Inflammatory macrophage treated with lipopolysaccharide for 1 hour (primary cell): ENCODE measurements around the gene RUFY1.
"Not testable (repeated sequence)": the region's sequence is repeated elsewhere in the genome, so short reads cannot be mapped to it uniquely, and the experiment has no call there.

Experiments
- DNase-seq, 2 donors: peaks; one replicate each; pipeline ENCODE4 v3.0.0-alpha.2; 2020 to 2022

RUFY1 gene

DNA sequence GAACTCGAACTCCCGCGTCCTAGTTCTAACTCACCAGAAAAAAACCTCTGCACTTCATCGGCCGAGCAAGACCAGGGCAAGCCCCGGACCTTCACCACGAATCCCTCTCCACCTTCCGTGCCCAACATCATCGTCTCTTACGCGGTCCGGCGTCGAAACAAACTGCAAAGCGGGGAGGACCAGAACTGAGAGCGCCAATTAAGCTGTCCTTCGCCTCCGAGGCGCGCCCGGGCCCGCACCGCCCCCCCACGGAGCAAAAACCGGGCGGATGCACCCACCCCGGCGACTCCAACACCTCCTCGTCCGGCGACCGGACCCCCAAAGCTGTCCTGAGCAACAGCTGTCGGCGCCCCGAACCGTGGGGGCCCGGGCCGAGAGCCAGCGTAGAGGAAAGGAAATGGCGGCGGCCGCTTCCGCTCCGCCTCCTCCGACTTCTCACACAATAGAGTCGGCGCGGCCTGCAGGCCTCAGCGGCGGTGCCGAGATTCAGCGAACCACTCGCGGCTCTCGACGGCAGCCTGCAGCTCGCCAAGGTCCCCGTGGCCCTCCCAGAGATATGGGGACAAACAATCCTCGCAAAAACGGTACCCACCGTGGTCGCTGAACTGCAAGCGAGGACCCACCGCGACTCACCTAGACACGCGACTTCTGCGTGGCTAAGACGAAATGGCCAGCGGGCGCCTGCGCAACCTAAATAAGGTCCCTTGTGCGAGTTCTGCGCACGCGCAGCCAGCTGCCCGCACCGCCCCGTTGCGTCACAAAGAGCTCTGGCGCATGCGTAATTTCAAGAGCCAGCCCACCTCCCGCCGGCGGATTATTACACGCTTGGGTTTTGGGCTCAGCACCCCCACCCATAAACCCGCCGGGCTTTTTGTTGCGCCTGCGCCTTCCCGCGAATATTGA is 72.9 kb downstream of the RUFY1 start, which contains the start of gene HNRNPH1:
Gene HNRNPH1, minus strand, starts transcription at position 669 of the 903 bp plus-strand sequence. Its CDS starts 538 bp downstream, at position 131.
- DNase-seq, result peak; percentile 97 to 99

DNA sequence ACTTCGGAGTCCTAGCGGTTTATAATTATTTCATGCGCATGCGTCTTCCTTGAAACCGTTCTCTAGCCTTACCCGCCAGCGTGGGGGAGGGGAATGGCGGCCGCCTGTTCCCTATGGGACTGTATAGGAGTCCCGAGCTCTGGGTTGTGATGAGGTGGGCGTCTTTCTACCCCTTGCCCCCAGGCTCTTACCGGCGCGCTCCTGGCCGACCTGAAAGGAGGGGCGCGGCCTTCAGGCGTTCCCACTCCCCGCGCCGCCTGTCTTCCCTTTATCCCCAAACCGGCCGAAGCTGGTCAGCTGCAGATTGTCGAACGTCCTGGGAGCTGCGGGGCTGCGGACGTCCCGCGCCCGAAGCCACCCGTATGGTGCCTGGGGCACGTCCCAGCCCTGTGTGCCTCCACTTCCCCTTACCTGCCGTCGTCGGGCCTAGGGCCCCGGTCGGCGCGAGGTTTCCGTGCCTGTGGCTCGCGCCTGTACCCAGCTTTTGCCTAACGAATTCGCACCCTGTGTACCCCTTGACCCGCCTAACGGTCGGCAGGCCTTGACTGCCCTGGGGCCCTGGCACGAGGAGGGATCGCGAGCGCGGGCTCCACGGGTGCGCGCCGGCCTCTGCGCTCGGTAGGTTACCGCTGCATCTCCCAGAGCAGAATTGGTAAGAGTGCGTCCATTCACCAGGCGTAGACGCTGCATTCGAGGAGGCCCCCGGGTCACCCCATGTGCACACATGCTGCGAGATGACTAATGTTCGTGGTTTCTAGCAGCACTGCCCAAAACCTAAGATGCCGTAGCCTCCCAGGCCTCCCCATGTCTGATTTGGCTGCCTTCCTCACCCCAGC is 73.8 kb downstream of the RUFY1 start:
- peak; percentile 33 to 47 for DNase-seq

DNA sequence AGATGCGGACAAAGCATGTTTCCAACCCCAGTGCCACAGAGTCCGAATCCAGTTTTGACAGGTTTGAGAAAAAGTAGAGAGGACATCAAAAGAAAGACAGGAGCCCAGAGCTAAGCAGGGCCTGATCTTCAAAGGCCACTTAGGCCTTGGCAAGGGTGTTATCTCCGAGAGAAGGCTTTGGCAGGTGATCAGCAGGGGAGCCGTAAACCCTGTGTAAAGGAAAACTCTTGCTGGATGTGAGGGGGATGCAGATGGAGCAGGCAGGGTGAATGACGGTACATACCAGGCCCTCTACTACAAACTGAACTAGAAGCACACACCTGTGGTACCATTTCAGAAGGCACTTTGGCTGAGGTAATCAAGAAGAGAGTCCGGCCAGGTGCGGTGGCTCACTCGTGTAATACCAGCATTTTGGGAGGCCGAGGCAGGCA is 74.5 kb downstream of the RUFY1 start:
- DNase-seq, result no peak

DNA sequence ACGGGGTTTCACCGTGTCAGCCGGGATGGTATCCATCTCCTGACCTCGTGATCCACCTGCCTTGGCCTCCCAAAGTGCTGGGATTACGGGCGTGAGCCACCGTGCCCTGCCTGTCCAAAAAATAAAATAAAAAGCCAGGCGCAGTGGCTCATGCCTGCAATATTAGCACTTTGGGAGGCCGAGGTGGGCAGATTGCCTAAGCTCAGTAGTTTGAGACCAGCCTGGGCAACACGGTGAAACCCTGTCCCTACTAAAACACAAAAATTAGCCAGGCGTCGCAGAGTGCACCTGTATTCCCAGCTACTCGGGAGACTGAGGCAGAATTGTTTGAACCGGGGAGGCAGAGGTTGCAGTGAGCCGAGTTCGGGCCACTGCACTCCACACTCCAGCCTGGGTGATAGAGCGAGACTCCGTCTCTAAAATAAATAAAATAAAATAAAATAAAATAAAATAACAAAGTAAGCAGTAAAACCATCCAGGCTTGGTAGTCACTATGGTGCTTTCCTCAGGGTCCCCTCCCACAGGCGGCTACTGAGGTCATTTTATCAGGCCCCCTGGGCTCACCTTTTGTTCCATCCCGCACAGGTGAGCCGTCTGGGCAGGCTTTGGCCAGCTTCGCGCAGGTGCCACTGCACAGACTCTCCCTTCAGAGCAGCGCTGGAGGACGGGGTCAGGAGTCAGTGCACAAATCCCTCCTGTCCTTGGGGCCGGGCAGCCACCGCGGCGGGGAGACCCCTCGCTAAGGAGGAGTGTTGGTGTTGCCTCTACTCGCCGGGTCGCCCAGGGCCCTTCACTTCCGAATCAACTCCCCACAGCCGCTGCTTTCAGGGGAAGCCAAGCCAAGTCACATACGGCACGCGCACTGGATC is 83.4 kb downstream of the RUFY1 start:
- DNase-seq, result not testable (repeated sequence)

DNA sequence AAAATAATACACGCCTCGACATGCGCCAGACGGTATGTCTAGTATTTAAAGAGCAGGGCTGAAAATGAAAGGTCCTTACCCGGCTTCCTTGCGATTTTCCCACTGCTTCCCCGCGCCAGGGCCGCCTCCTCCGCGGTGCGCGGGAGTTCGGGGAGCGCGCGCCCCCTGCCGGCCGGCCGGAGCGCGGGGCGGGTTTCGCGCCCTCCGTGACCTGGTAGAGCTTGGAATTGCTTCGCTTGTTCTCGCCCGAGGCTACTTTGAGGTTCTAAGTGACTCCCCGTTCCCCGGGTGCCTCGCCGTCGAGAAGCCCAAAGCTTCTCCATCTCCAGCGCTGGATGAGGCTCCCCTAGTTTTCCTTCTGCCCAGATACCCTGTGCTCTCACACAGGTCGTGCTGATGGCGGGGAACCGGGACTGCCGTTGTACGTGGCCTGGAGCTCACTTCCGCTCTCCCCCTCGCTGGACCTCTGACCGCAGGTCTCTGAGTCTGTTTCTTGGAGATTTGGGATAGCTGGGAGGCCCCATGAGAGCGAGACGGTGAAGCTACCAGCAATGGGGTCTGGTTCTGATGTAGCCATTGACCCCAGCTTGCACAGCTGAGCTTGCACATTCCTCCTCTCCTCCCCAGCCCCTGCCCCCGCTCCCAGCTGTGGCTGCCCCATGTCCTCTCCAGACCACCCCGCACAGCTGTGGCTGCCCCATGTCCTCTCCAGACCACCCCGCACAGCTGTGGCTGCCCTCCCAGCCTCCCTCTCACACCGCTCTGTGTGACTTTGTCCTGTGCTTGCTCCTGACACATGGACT is 84.2 kb downstream of the RUFY1 start:
- not testable (repeated sequence) for DNase-seq

DNA sequence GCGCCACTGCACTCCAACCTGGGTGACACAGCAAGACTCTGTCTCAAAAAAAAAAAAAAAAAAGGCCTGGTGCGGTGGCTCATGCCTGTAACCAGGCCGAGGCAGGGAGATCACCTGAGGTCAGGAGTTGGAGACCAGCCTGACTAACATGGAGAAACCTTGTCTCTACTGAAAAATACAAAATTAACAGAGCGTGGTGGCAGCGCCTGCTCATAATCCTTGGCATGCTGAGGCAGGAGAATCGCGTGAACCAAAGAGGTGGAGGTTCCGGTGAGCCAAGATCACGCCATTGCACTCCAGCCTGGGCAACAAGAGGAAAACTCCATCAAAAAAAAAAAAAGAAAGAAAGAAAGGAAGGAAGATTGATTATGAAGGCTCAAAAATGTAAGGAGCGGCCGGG is 88.9 kb downstream of the RUFY1 start:
- not testable (repeated sequence) for DNase-seq

DNA sequence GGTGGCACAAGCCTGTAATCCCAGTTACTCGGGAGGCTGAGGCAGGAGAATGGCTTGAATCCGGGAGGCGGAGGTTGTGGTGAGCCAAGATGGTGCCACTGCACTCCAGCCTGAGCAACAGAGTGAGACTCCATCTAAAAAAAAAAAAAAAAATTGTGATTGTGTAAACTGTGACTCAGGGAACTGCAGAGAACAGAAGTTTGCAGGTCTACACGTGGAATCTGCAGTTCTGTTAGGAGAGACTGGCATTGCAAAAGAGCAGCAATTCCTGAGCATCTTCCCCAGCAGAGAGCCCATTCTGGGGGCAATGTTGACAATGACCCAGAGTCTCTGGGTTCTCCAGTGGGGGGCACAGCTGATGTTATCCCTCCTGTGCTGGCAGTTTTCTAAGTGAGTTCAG is 91.4 kb downstream of the RUFY1 start:
- not testable (repeated sequence) for DNase-seq

DNA sequence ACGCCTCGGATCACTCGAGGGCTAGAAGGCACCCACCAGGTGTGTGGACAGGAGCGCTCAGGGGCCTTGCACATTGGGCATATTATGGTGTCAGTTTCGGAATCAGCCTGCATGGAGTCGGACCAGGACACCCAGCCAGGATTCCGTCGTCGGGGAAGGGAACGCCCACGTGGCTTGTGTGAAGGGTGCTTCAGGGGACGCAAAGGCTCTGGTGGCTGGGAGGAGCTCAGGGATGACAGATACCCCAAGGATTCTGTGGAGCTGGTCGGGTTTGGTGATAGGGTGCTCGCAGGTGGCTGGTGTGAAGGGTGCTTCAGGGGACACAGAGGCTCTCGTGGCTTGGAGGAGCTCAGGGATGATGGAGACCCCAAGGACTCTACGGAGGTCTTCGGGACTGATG is 92.3 kb downstream of the RUFY1 start:
- DNase-seq, result not testable (repeated sequence)

DNA sequence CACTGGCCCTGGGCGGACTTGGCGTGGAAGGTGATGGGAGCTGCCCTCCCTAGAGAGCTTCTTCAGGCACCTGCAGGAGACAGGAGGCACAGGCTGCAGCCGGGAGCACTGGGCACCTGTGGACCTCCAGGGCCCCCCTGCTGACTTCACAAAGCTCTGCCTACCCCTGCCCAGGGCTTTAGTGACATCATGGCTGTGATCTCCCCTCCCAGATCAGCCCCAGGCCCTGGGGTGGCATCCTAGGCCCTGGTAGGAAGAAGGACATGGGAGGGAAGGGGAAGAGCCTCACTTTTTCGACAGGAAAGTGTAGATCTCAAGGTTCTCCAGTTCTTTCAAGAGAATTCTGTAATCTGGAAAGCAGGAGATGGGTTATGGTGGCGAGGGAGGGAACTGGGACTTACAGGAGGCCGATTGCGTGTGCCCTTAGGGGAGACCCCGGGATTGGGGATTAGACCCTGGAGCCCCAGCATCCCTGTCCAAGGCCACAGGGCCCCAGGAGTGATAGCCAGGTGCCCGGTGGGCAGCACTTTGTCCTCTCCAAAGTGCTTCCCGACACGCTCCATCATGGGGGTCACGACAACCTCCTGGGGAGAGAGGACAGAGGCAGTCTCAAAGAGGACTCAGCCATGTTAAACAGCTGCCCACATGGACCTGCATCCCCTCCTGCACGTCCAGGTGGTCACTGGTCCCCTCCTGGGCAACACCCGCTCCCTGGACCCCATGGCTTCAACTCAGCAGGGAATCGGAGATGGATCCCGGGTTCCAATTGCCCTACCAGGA is 93.0 kb downstream of the RUFY1 start:
- DNase-seq, result not testable (repeated sequence)

DNA sequence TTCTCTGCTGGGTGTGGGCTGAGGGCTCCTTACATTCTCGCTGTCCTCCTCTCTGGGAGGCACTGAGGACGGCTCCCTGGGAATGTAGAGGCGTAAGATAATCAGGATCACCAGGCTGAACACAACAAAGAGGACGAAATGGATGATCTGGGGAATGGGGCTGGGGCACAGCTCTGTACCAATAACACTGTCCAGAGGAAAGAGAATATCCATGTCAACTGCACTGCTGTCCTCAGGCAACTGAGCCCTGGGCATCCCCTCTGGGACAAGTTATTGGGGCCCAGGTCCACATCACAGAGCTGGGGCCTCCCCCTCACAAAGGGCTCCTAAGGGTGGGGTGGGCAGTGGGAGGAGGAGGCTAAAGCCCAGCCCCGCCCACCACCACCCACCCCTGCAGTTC is 94.4 kb downstream of the RUFY1 start:
- DNase-seq, result not testable (repeated sequence)

DNA sequence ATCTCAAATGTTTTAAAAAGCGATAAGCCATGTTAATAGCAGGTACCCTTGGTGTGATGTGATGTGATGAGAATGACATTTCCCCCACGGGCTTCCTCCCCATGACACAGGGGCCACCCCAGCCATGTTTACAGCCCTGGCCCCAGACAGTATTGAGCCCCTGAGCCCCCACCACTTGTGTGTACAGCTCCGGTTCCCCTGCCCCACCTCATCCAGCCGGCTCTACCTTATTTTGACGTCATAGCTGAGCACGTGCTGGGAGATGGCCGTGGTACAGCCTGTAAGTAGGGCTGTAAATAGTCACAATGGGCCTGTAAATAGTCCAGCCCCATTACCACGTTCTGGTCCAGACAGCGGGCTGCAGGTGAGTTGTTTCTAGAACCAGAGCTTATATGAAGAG is 98.1 kb downstream of the RUFY1 start:
- DNase-seq, result no peak

DNA sequence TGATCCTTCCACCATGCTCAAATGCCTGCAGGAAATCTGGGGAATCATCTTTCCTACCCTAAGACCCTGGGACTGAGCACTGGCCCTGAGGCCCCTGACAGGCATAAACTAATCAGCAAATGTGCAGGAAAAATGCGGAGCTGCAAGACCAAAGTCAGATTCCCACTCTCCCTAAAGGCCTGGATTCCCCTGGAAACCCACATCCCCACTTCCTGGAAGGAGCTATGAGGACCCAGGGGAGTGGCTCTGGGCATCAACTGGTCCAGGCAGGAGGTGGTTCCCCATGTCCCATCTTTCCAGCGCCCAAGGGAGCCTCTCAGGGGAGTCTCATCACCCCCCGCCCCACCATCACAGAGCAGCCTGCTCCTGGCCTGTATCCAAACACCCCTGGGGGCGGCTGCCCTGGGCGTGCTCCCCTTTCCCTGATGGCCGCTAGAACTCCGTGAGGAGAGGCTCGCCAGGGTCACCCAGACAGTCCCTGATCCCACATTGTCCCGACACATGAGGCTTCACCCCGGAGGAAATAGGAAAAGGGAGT is 98.9 kb downstream of the RUFY1 start:
- DNase-seq, result not testable (repeated sequence)

DNA sequence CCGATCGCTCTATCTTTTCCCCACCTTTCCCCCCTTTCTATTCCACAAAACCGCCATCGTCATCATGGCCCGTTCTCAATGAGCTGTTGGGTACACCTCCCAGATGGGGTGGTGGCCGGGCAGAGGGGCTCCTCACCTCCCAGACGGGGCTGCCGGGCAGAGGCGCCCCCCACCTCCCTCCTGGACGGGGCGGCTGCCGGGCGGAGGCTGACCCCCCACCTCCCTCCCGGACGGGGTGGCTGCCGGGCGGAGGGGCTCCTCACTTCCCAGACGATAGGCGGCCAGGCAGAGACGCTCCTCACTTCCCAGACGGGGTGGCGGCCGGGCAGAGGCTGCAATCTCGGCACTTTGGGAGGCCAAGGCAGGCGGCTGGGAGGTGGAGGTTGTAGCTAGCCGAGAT is 99.9 kb downstream of the RUFY1 start:
- not testable (repeated sequence) for DNase-seq

DNA sequence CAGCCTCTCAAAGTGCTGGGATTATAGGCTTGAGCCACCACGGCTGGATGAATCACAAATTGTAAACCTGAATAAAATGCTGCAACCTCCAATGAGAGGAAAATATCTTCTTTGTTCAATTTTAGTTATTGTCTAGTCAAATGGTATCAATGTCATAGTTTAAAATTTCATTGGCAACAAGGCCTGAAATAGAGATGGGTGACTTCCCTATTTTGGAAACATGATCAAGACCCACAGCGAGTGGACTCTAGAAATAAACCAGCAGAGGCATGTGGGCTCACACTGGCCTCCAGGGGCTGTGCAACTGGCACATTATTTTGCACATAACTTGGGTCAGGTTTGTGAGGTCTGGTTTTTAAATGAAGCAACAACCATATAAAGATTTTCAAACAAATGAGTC is 102.8 kb downstream of the RUFY1 start:
- not testable (repeated sequence) for DNase-seq

DNA sequence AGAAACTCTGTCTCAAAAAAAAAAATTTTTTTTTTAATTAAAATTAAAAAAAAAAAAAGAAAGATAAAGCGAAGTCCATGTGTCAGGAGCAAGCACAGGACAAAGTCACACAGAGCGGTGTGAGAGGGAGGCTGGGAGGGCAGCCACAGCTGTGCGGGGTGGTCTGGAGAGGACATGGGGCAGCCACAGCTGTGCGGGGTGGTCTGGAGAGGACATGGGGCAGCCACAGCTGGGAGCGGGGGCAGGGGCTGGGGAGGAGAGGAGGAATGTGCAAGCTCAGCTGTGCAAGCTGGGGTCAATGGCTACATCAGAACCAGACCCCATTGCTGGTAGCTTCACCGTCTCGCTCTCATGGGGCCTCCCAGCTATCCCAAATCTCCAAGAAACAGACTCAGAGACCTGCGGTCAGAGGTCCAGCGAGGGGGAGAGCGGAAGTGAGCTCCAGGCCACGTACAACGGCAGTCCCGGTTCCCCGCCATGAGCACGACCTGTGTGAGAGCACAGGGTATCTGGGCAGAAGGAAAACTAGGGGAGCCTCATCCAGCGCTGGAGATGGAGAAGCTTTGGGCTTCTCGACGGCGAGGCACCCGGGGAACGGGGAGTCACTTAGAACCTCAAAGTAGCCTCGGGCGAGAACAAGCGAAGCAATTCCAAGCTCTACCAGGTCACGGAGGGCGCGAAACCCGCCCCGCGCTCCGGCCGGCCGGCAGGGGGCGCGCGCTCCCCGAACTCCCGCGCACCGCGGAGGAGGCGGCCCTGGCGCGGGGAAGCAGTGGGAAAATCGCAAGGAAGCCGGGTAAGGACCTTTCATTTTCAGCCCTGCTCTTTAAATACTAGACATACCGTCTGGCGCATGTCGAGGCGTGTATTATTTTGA is 107.2 kb downstream of the RUFY1 start:
- DNase-seq, result not testable (repeated sequence)

DNA sequence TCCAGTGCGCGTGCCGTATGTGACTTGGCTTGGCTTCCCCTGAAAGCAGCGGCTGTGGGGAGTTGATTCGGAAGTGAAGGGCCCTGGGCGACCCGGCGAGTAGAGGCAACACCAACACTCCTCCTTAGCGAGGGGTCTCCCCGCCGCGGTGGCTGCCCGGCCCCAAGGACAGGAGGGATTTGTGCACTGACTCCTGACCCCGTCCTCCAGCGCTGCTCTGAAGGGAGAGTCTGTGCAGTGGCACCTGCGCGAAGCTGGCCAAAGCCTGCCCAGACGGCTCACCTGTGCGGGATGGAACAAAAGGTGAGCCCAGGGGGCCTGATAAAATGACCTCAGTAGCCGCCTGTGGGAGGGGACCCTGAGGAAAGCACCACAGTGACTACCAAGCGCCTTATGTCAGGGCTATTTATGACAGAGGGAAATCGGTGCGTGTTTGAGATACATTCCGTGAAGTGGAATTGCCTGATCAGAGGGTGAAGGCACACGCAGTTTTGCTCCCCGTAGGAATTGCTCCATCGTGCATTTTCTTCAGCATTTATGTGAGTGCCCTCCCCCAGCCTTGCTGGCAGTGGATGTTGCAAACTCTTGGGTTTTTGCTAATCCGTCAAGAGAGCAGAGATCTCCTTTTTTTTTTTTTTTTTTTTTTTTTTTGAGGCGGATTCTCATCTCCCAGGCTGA is 108.0 kb downstream of the RUFY1 start:
- peak; percentile 69 to 75 for DNase-seq
